ENCODE data around the gene BSDC1.
"Not testable (repeated sequence)": the region's sequence is repeated elsewhere in the genome, so short reads cannot be mapped to it uniquely, and the experiment has no call there.

The BSDC1 gene

GRCh38 chr1:32356478-32356877 lies 37.8 kb downstream of the BSDC1 start:
- peaks cover 3% of the 10 kb centered on the region for H3K36me3 Mint-ChIP-seq (ENCODE audit: low read depth)
- no peaks in the 10 kb centered on the region for H3K9me3 Mint-ChIP-seq
- DNase-seq: no peak
- peaks cover 11% of the 10 kb centered on the region for H3K4me1 Mint-ChIP-seq (ENCODE audit: low read depth)
- H3K4me3 Mint-ChIP-seq: no peak overlapping the region
- peaks cover 7% of the 10 kb centered on the region for H3K27me3 Mint-ChIP-seq
- no peak overlapping the region for H3K27ac Mint-ChIP-seq

- not testable (repeated sequence) for H3K27me3 Mint-ChIP-seq; DNase-seq; H3K4me3 Mint-ChIP-seq; H3K27ac Mint-ChIP-seq; H3K9me3 Mint-ChIP-seq; H3K36me3 Mint-ChIP-seq (ENCODE audit: low read depth)
- H3K4me1 Mint-ChIP-seq (ENCODE audit: low read depth): peaks cover 13% of the 10 kb centered on the region
These were observed 38.5 kb downstream of the BSDC1 start for GRCh38 chr1:32355778-32356177.

- no peak for DNase-seq
- H3K4me1 Mint-ChIP-seq (ENCODE audit: low read depth): peaks cover 22% of the 10 kb centered on the region
- no peaks in the 10 kb centered on the region for H3K27me3 Mint-ChIP-seq
- no peak overlapping the region for H3K27ac Mint-ChIP-seq
- H3K36me3 Mint-ChIP-seq (ENCODE audit: low read depth): no peaks in the 10 kb centered on the region
- peaks cover 5% of the 10 kb centered on the region for H3K9me3 Mint-ChIP-seq
- no peak overlapping the region for H3K4me3 Mint-ChIP-seq
These were observed 40.2 kb downstream of the BSDC1 start for GRCh38 chr1:32353886-32354570.

GRCh38 chr1:32353431-32353830 lies 40.8 kb downstream of the BSDC1 start:
- Mint-ChIP-seq H3K4me3 (no peak overlapping the region), H3K27ac (no peak overlapping the region), H3K4me1 (ENCODE audit: low read depth) (peaks cover 28% of the 10 kb centered on the region), H3K36me3 (ENCODE audit: low read depth) (no peaks in the 10 kb centered on the region), H3K9me3 (peaks cover 5% of the 10 kb centered on the region), H3K27me3 (no peaks in the 10 kb centered on the region)
- no peak for DNase-seq

- DNase-seq: no peak
- peaks cover 30% of the 10 kb centered on the region for H3K4me1 Mint-ChIP-seq (ENCODE audit: low read depth)
- H3K4me3 Mint-ChIP-seq: no peak overlapping the region
- peaks cover 5% of the 10 kb centered on the region for H3K9me3 Mint-ChIP-seq
- no peak overlapping the region for H3K27ac Mint-ChIP-seq
- no peaks in the 10 kb centered on the region for H3K27me3 Mint-ChIP-seq
- no peaks in the 10 kb centered on the region for H3K36me3 Mint-ChIP-seq (ENCODE audit: low read depth)
These were observed 41.3 kb downstream of the BSDC1 start for GRCh38 chr1:32352831-32353383.

GRCh38 chr1:32352239-32352745 lies 41.9 kb downstream of the BSDC1 start:
- no peak overlapping the region for H3K27ac Mint-ChIP-seq
- H3K9me3 Mint-ChIP-seq: peaks cover 5% of the 10 kb centered on the region
- H3K27me3 Mint-ChIP-seq: no peaks in the 10 kb centered on the region
- H3K4me3 Mint-ChIP-seq: peak overlapping the region; percentile 82
- peaks cover 30% of the 10 kb centered on the region for H3K4me1 Mint-ChIP-seq (ENCODE audit: low read depth)
- no peak for DNase-seq
- H3K36me3 Mint-ChIP-seq (ENCODE audit: low read depth): no peaks in the 10 kb centered on the region

GRCh38 chr1:32351399-32352238 lies 42.6 kb downstream of the BSDC1 start:
- no peaks in the 10 kb centered on the region for H3K36me3 Mint-ChIP-seq (ENCODE audit: low read depth)
- DNase-seq: peak; percentile 91
- H3K4me3 Mint-ChIP-seq: peak overlapping the region; percentile 82
- peaks cover 5% of the 10 kb centered on the region for H3K9me3 Mint-ChIP-seq
- H3K27ac Mint-ChIP-seq: peak overlapping the region; percentile 93
- H3K4me1 Mint-ChIP-seq (ENCODE audit: low read depth): peaks cover 30% of the 10 kb centered on the region
- H3K27me3 Mint-ChIP-seq: no peaks in the 10 kb centered on the region

GRCh38 chr1:32350785-32351398 lies 43.3 kb downstream of the BSDC1 start:
- Mint-ChIP-seq H3K9me3 (peaks cover 5% of the 10 kb centered on the region), H3K4me1 (ENCODE audit: low read depth) (peaks cover 35% of the 10 kb centered on the region), H3K4me3 (peak overlapping the region; percentile 82), H3K27ac (peak overlapping the region; percentile 93), H3K36me3 (ENCODE audit: low read depth) (no peaks in the 10 kb centered on the region), H3K27me3 (no peaks in the 10 kb centered on the region)
- DNase-seq: peak; percentile 90

GRCh38 chr1:32349211-32349708 lies 45.0 kb downstream of the BSDC1 start:
- Mint-ChIP-seq H3K4me1 (ENCODE audit: low read depth) (peaks cover 45% of the 10 kb centered on the region), H3K9me3 (peaks cover 5% of the 10 kb centered on the region), H3K27ac (peak overlapping the region; percentile 39), H3K27me3 (no peaks in the 10 kb centered on the region), H3K36me3 (ENCODE audit: low read depth) (no peaks in the 10 kb centered on the region), H3K4me3 (no peak overlapping the region)
- DNase-seq: no peak

- Mint-ChIP-seq H3K36me3 (ENCODE audit: low read depth) (no peaks in the 10 kb centered on the region), H3K9me3 (peaks cover 5% of the 10 kb centered on the region), H3K27me3 (no peaks in the 10 kb centered on the region), H3K27ac (no peak overlapping the region), H3K4me3 (no peak overlapping the region), H3K4me1 (ENCODE audit: low read depth) (peaks cover 48% of the 10 kb centered on the region)
- no peak for DNase-seq
These were observed 47.6 kb downstream of the BSDC1 start for GRCh38 chr1:32346532-32347157.

- Mint-ChIP-seq H3K4me3 (no peak overlapping the region), H3K27me3 (no peaks in the 10 kb centered on the region), H3K36me3 (ENCODE audit: low read depth) (no peaks in the 10 kb centered on the region), H3K27ac (peak overlapping the region; percentile 7), H3K4me1 (ENCODE audit: low read depth) (peaks cover 39% of the 10 kb centered on the region), H3K9me3 (peaks cover under 1% of the 10 kb centered on the region)
- no peak for DNase-seq
These were observed 48.9 kb downstream of the BSDC1 start for GRCh38 chr1:32345289-32345827.

- H3K27ac Mint-ChIP-seq: no peak overlapping the region
- peaks cover 42% of the 10 kb centered on the region for H3K4me1 Mint-ChIP-seq (ENCODE audit: low read depth)
- H3K36me3 Mint-ChIP-seq (ENCODE audit: low read depth): no peaks in the 10 kb centered on the region
- H3K27me3 Mint-ChIP-seq: no peaks in the 10 kb centered on the region
- H3K9me3 Mint-ChIP-seq: no peaks in the 10 kb centered on the region
- no peak overlapping the region for H3K4me3 Mint-ChIP-seq
- no peak for DNase-seq
These were observed 51.5 kb downstream of the BSDC1 start for GRCh38 chr1:32342704-32343103.

- DNase-seq: no peak
- no peak overlapping the region for H3K27ac Mint-ChIP-seq
- no peak overlapping the region for H3K4me3 Mint-ChIP-seq
- no peaks in the 10 kb centered on the region for H3K9me3 Mint-ChIP-seq
- H3K27me3 Mint-ChIP-seq: no peaks in the 10 kb centered on the region
- peaks cover 50% of the 10 kb centered on the region for H3K4me1 Mint-ChIP-seq (ENCODE audit: low read depth)
- H3K36me3 Mint-ChIP-seq (ENCODE audit: low read depth): no peaks in the 10 kb centered on the region
These were observed 52.3 kb downstream of the BSDC1 start for GRCh38 chr1:32341971-32342370.
